Thyroid gland (tissue), 4 donors: Measurements from ENCODE around the gene TIMM10B. TPM values are rescaled to one million over a fixed set of nuclear protein-coding genes. Genes with fewer than 3 reads are reported as not detected.

ENCODE experiments used
- DNase-seq, 2 donors: peaks; one replicate each; pipeline ENCODE4 v3.0.0-alpha.2; 2019
- H3K27ac ChIP-seq, 3 donors: fragments of 200-600 bp; sonication (generic); 1 replicate in 2 of 3; 2 replicates in 1 of 3; pipeline ENCODE4 v1.5.1; 2016 to 2019; ENCODE audit warnings: mild to moderate bottlenecking in 1 of 3, moderate library complexity in 1 of 3
- H3K27me3 ChIP-seq: fragments of 200-600 bp; sonication (generic); one replicate; pipeline ENCODE4 v1.5.1; 2019
- H3K36me3 ChIP-seq, 2 donors: fragments of 200-600 bp; sonication (generic); one replicate each; pipeline ENCODE4 v1.5.1; 2016 to 2019
- H3K4me1 ChIP-seq, 2 donors: fragments of 200-600 bp; sonication (generic); one replicate each; pipeline ENCODE4 v1.5.1; 2017 to 2019
- H3K4me3 ChIP-seq, 3 donors: fragments of 200-600 bp; sonication (generic); replicated peaks in 1 of 3; 1 replicate in 2 of 3; 2 replicates in 1 of 3; pipeline ENCODE4 v1.5.1; 2016; ENCODE audit warnings: mild to moderate bottlenecking in 1 of 3
- H3K9me3 ChIP-seq: fragments of 200-600 bp; sonication (generic); one replicate; pipeline ENCODE4 v1.5.1; 2017
- CTCF ChIP-seq, 6 experiments: fragments of 200-600 bp in 3 of 6; fragments of 450-650 bp in 3 of 6; sonication (generic) in 3 of 6; IDR thresholded peaks; one replicate each; pipeline ENCODE4 v1.5.1; 2016 to 2019; ENCODE audit warnings: antibody characterized with exemption in 6 of 6, mild to moderate bottlenecking in 2 of 6, inconsistent platforms in 1 of 6, moderate library complexity in 1 of 6
- POLR2A ChIP-seq, 2 donors: fragments of 450-650 bp; IDR thresholded peaks; one replicate each; pipeline ENCODE4 v1.6.1; 2017; ENCODE audit warnings: antibody characterized with exemption in 2 of 2, mild to moderate bottlenecking in 2 of 2, moderate library complexity in 1 of 2
- WGBS, 2 donors: methylation state at CpG; one replicate each; pipeline ENCODE4 v1.1.5; 2017; 5-methylcytosine and 5-hydroxymethylcytosine counted together
- intact Hi-C: fragments of 100-400 bp; cut with DNase I; formaldehyde crosslinking; loops from one replicate; pipeline ENCODE4 v1.15.1; 2023
- total RNA-seq, 4 donors: library from RNA; depleted of rRNA; stranded (reverse); fragments of >200 nt; gene quantifications; one replicate each; pipeline ENCODE4 v1.2.3, GENCODE V29; 2016

The TIMM10B gene
- total RNA-seq, 4 donors from 2014 or later: 42.1 to 72.0 (median 56.3) TPM

- H3K4me1 ChIP-seq: peaks cover 11 to 16% of the 10 kb centered on the region in 2 donors
- H3K27ac ChIP-seq: peak overlapping the region in 1 of 3 donors; percentile 92
- no peak overlapping the region for H3K4me3 ChIP-seq
- peaks cover 11 to 15% of the 10 kb centered on the region in 2 donors for H3K36me3 ChIP-seq
- 66 to 72% methylated on average over 3 of the region's 3 CpGs for WGBS, 2 donors
- H3K9me3 ChIP-seq: no peaks in the 10 kb centered on the region
- H3K27me3 ChIP-seq: no peaks in the 10 kb centered on the region
- no peak for DNase-seq
- intact Hi-C loops: loop anchor here (10.0 kb wide), 2 partner anchors 210 to 240 kb away; partner anchors contain the start of genes CNGA4, FHIP1B and MRPL17
- TF ChIP-seq POLR2A (IDR thresholded peaks at IDR 0.05): no peak
- TF ChIP-seq CTCF (IDR thresholded peaks at IDR 0.05): no peak
Observed at GRCh38 chr11:6474806-6475500, 6.3 kb upstream of the TIMM10B start.

GRCh38 chr11:6475936-6476335, 5.4 kb upstream of the TIMM10B start:
- WGBS, 2 donors: 80 to 85% methylated on average over 5 of the region's 5 CpGs
- no peak overlapping the region for H3K27ac ChIP-seq
- intact Hi-C loops: loop anchor here (10.0 kb wide), 2 partner anchors 209 to 241 kb away; partner anchors contain the start of genes CNGA4, FHIP1B and MRPL17
- TF ChIP-seq CTCF (IDR thresholded peaks at IDR 0.05) (no peak), POLR2A (IDR thresholded peaks at IDR 0.05) (no peak)
- H3K4me3 ChIP-seq: no peak overlapping the region
- no peaks in the 10 kb centered on the region for H3K27me3 ChIP-seq
- DNase-seq: no peak
- H3K36me3 ChIP-seq: peaks cover 11 to 15% of the 10 kb centered on the region in 2 donors
- H3K4me1 ChIP-seq: peaks cover 18 to 24% of the 10 kb centered on the region in 2 donors
- no peaks in the 10 kb centered on the region for H3K9me3 ChIP-seq

- no peak for DNase-seq
- TF ChIP-seq POLR2A (IDR thresholded peaks at IDR 0.05) (no peak), CTCF (IDR thresholded peaks at IDR 0.05) (no peak)
- Histone ChIP-seq H3K4me3 (no peak overlapping the region), H3K4me1 (peaks cover 18 to 24% of the 10 kb centered on the region in 2 donors), H3K36me3 (peaks cover 11 to 15% of the 10 kb centered on the region in 2 donors), H3K27me3 (no peaks in the 10 kb centered on the region), H3K27ac (no peak overlapping the region), H3K9me3 (no peaks in the 10 kb centered on the region)
- 95 to 97% methylated on average over 4 of the region's 4 CpGs for WGBS, 2 donors
- intact Hi-C loops: loop anchor here (10.0 kb wide), 2 partner anchors 208 to 242 kb away; partner anchors contain the start of genes CNGA4, FHIP1B and MRPL17
Observed at GRCh38 chr11:6476571-6476970, 4.7 kb upstream of the TIMM10B start.

- H3K4me3 ChIP-seq: peak overlapping the region; percentile 44 to 74 (median 60)
- H3K9me3 ChIP-seq: no peaks in the 10 kb centered on the region
- DNase-seq: peak; percentile 45 to 52
- WGBS, 2 donors: 61 to 65% methylated on average over 9 of the region's 9 CpGs
- no peak for TF ChIP-seq POLR2A (IDR thresholded peaks at IDR 0.05)
- TF ChIP-seq CTCF (IDR thresholded peaks at IDR 0.05): no peak
- intact Hi-C loops: loop anchor here (5.0 kb wide), 1 partner anchor 137 kb away; the partner anchor contains the start of gene TPP1
- peak overlapping the region in 2 of 3 donors; percentile 67 to 92 for H3K27ac ChIP-seq
- H3K4me1 ChIP-seq: peaks cover 15 to 19% of the 10 kb centered on the region in 2 donors
- H3K36me3 ChIP-seq: peaks cover 15 to 19% of the 10 kb centered on the region in 2 donors
- no peaks in the 10 kb centered on the region for H3K27me3 ChIP-seq
Observed at GRCh38 chr11:6480299-6480914, 894 bp upstream of the TIMM10B start.
